HL-60 (cell line): ENCODE results near the gene IGSF23.

ENCODE experiments used
- GABPA ChIP-seq: IDR thresholded peaks from 2 replicates; pipeline ENCODE4 v1.6.1; 2012; ENCODE audit warnings: low read depth
- POLR2AphosphoS5 ChIP-seq: IDR thresholded peaks from 2 replicates; pipeline ENCODE4 v1.6.1; 2012; ENCODE audit warnings: low read depth
- SPI1 ChIP-seq: IDR thresholded peaks from 2 replicates; pipeline ENCODE4 v1.6.1; 2012; ENCODE audit warnings: low read depth, mild to moderate bottlenecking, borderline replicate concordance
- TF ChIP-seq, protein P1 (sequence below): IDR thresholded peaks from one replicate; pipeline ENCODE4 v1.5.1; 2011; ENCODE audit warnings: low read length, control low read depth, inconsistent platforms; ENCODE audit not compliant: insufficient read depth
- TF ChIP-seq, protein P2 (sequence below): IDR thresholded peaks from 2 replicates; pipeline ENCODE4 v1.6.1; 2012; ENCODE audit warnings: low read depth; ENCODE audit not compliant: insufficient replicate concordance

DNA sequence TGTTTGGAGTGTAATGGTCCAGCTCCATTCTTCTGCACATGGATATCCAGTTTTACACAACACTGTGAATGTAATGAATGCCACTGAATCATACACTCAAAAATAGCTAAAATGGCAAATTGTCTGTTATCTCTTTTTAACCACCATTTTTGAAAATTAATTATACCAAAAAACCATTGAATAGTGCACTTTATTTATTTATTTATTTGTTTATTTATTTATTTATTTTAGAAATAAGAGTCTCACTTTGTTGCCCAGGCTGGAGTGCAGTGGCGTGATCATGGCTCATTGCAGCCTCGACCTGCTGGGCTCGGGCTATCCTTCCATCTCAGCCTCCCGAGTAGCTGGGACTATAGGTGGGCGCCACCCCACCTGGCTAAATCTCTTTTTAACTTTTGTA, 50.6 kb downstream of the IGSF23 start:
- TF ChIP-seq, protein P1, sequence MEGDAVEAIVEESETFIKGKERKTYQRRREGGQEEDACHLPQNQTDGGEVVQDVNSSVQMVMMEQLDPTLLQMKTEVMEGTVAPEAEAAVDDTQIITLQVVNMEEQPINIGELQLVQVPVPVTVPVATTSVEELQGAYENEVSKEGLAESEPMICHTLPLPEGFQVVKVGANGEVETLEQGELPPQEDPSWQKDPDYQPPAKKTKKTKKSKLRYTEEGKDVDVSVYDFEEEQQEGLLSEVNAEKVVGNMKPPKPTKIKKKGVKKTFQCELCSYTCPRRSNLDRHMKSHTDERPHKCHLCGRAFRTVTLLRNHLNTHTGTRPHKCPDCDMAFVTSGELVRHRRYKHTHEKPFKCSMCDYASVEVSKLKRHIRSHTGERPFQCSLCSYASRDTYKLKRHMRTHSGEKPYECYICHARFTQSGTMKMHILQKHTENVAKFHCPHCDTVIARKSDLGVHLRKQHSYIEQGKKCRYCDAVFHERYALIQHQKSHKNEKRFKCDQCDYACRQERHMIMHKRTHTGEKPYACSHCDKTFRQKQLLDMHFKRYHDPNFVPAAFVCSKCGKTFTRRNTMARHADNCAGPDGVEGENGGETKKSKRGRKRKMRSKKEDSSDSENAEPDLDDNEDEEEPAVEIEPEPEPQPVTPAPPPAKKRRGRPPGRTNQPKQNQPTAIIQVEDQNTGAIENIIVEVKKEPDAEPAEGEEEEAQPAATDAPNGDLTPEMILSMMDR, result no peak
- no peak for TF ChIP-seq SPI1
- TF ChIP-seq, protein P2, sequence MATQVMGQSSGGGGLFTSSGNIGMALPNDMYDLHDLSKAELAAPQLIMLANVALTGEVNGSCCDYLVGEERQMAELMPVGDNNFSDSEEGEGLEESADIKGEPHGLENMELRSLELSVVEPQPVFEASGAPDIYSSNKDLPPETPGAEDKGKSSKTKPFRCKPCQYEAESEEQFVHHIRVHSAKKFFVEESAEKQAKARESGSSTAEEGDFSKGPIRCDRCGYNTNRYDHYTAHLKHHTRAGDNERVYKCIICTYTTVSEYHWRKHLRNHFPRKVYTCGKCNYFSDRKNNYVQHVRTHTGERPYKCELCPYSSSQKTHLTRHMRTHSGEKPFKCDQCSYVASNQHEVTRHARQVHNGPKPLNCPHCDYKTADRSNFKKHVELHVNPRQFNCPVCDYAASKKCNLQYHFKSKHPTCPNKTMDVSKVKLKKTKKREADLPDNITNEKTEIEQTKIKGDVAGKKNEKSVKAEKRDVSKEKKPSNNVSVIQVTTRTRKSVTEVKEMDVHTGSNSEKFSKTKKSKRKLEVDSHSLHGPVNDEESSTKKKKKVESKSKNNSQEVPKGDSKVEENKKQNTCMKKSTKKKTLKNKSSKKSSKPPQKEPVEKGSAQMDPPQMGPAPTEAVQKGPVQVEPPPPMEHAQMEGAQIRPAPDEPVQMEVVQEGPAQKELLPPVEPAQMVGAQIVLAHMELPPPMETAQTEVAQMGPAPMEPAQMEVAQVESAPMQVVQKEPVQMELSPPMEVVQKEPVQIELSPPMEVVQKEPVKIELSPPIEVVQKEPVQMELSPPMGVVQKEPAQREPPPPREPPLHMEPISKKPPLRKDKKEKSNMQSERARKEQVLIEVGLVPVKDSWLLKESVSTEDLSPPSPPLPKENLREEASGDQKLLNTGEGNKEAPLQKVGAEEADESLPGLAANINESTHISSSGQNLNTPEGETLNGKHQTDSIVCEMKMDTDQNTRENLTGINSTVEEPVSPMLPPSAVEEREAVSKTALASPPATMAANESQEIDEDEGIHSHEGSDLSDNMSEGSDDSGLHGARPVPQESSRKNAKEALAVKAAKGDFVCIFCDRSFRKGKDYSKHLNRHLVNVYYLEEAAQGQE, result no peak
- TF ChIP-seq POLR2AphosphoS5, result no peak
- TF ChIP-seq GABPA, result no peak
